HG03025 (cell line): Measurements from ENCODE around the gene MGST3.
A peak's percentile ranks its signal among the peaks of the same experiment; 100 is the strongest.
"Not testable (repeated sequence)": the region's sequence is repeated elsewhere in the genome, so short reads cannot be mapped to it uniquely, and the experiment has no call there.

Source experiments
- ATAC-seq: cut with Tn5 transposase; IDR thresholded peaks from one replicate; pipeline ENCODE4 v1.9.1; 2021; ENCODE audit warnings: mild to moderate bottlenecking, moderate library complexity; ENCODE audit not compliant: unreplicated experiment, low FRiP score

Gene MGST3

DNA sequence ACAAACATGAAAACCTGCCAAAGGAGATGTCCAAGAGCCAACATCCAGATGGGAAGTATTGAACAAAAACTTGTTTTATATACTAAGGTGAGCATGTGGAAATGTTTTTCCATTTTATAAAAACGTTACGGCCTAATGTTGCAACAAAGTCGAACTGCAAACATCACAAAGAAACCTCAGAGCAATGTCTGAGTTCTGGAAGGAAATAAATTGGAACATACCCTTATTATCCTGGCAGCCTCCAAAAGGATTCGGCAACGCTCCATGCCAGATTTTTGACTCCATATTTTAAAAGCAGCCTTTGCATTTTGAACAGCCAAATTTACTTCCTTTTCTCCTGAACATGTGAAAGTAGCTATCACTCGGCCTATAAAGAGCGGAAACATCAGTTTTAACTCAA is 64.0 kb downstream of the MGST3 start:
- ATAC-seq, result no peak

DNA sequence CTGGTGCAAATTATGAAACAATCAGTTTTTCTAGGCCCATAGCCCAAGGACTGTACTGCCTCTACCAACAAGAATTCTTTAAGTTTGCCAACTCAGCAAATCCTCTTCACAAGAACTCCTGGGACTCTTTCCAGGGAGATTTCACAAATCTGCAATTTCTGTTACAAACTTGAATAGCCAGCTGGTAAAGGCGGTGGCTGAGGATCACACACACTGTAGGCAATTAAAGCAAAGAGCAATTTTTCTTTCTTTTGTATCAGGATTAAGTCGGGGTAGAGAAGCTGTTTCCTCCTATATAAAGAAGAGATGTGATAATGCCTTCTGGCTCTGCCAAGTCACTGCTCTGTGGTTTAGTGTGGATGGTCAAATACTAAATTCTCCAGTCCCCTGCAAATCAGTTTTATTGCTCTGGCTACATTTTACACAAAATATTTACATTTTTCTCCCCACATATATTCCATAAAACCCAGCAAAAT is 65.6 kb downstream of the MGST3 start:
- no peak for ATAC-seq

DNA sequence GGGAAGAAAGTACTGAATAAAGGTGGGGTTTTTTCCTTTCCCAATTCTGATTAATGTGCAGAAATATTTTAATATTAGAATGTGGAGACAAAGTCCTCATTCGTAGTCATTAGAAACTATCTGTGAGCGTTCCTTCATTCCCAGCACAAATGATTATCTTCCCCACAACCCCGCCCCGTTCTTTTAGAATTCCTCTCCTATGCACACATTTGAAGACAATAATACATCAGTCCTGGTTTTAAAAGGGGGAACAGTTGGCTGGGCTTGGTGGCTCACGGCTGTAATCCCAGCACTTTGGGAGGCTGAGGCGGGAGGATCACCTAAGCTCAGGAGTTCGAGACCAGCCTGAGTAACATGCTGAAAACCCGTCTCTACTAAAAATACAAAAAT is 66.5 kb downstream of the MGST3 start:
- ATAC-seq, result no peak

DNA sequence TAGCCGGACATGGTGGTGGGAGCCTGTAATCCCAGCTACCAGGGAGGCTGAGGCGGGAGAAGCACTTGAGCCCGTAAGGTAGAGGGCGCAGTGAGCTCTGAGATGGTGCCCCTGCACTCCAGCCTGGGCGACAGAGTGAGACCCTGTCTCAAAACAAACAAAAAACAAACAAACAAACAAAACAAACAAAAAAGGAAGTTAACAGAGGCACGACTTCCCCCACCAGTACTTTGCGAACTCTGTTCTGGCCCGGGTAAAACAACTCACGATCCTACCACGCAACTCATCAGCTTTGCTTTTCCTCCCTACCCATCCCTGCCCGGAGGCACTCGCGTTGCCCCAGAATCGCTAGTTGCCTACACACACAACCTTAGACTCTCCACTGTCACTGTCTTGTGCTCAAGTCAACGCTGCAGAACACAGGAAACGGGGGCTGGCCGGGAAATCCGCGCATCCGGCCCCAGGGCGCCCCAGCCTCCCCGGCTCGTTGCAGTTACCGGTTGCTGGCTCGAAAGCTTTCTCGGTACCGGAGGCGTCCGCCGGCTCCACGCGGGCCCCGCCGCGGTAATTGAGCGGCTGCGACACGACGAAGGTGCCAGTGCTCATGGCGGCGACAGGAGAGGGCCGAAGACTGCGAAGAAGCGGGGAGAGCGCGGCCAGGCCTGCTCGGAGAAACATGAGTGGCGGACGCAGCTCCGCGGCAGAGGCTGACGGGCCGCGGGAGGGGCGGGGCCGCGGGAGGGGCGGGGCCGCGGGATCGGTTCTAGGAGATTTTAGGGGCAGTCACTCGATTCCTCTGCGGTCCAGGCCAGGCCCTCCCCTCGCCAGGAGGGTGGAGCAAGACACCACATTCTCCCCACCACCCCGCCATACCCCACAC is 67.1 kb downstream of the MGST3 start, which contains the start of gene ALDH9A1:
TSS of gene ALDH9A1 (minus strand) at position 682 of the 880 bp plus-strand sequence. CDS start at position 678, 4 bp downstream.
- peak; percentile 92 for ATAC-seq

DNA sequence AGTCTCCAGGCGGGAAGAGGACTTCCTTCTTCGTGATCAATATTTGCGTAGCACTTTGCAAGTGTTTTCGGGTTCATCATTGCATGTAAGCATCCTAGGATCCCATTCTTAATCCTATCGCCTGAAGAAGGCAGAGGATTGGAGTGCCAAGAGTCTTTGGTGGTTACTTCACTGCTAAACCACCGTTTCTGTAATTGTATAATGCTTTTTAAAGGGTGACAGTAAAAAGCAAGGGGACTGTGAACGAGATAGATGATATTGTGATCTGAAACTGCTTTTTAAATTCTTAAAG is 67.7 kb downstream of the MGST3 start:
- no peak for ATAC-seq

DNA sequence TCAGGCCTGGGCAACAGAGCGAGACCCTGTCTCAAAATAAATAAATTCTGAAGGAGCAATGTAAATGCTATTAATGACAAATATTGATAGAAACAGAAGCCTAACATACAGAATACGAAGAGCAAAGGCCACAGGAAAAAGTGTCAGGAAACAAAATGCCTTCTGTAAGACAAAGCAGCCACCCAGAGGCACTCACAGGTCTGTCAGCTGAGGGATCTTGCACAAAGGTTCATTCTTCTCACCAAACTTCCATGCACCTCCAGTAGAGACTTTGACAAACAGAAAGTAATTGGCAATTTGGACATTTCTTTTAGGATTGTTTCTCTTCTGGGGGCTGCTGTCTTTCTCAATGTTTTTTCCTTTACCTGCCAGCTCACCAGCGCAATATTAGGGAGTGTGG is 68.5 kb downstream of the MGST3 start:
- ATAC-seq, result no peak

DNA sequence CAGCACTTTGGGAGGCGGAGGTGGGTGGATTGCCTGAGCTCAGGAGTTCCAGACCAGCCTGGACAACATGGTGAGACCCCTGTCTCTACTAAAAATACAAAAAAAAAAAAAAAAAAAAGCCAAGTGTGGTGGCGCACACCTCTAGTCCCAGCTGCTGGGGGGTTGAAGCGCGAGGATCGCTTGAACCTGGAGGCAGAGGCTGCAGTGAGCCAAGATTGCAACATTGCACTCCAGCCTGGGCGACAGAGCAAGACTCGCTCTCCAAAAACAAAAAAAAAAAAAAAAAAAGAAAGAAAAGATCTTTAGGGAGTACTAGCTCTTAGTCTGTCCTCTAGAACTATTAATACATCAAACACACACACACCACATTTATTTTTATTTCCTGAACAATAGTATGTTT is 70.9 kb downstream of the MGST3 start:
- ATAC-seq, result not testable (repeated sequence)

DNA sequence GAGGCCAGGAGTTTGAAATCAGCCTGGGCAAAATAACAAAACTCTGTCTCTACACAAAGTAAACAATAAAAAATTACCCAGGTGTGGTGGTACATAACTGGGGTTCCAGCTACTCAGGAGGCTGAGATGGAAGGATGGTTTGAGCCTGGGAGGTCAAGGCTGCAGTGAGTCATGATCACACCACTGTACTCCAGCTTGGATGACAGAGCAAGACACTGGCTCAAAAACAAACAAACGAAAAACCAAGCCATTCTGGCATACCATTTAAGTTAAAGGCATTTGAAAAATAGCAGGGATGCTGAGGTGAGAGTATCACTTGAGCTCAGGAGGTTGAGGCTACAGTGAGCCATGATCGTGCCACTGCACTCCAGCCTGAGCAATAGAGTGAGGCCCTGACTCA is 72.6 kb downstream of the MGST3 start:
- no peak for ATAC-seq
